Large intestine (tissue), 3 donors: ENCODE data around the gene STRIP2. TPM values are rescaled to one million over a fixed set of nuclear protein-coding genes. Genes with fewer than 3 reads are reported as not detected.

Source experiments
- DNase-seq, 2 donors: peaks; one replicate each; pipeline versions ENCODE4 v3.0.0 to v3.0.0-alpha.2; 2013
- H3K27ac ChIP-seq: one replicate; pipeline ENCODE4 v1.5.1; 2013; ENCODE audit warnings: low read length
- H3K27me3 ChIP-seq: 2 replicates; pipeline ENCODE4 v1.6.1; 2013; ENCODE audit warnings: low read length; ENCODE audit not compliant: control insufficient read depth, insufficient read depth
- H3K36me3 ChIP-seq: 2 replicates; pipeline ENCODE4 v1.6.1; 2013; ENCODE audit warnings: low read length; ENCODE audit not compliant: control insufficient read depth, insufficient read depth
- H3K4me1 ChIP-seq: one replicate; pipeline ENCODE4 v1.6.1; 2013; ENCODE audit warnings: low read length; ENCODE audit not compliant: control insufficient read depth, insufficient read depth
- H3K4me3 ChIP-seq: one replicate; pipeline ENCODE4 v1.5.1; 2013; ENCODE audit warnings: low read length
- H3K9me3 ChIP-seq: one replicate; pipeline ENCODE4 v1.6.1; 2013; ENCODE audit warnings: mild to moderate bottlenecking, low read depth, low read length, moderate library complexity; ENCODE audit not compliant: control insufficient read depth
- WGBS: methylation state at CpG from one replicate; pipeline ENCODE4 v1.1.5; 2013; ENCODE audit warnings: low lambda C conversion rate; ENCODE audit not compliant: insufficient coverage; 5-methylcytosine and 5-hydroxymethylcytosine counted together
- polyA plus RNA-seq: library from polyadenylated mRNA; unstranded; fragments of 120-200 nt; gene quantifications from one replicate; pipeline ENCODE4 v1.2.1, GENCODE V29; 2013

The STRIP2 gene
- polyA plus RNA-seq, 1 donor, result 2.0 TPM

DNA sequence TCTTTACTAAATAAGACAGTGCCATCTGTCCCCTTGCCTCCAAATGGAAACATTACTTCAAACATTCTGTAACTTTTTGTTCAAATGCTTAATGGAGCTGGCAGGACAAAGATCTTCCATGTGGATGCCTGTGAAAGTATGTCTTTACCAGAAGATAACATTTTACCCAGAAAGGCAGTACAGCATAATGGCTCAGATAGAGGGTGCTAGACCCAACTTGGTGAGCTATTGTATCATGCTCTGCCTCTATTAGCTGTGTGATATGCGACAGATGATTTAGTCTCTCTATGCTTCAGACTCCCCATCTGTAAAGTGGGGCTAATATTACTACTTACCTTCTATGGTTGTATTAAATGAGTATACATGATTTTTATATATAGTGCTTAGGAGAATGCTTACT is 59.3 kb downstream of the STRIP2 start:
- H3K27me3 ChIP-seq, result no peaks in the 10 kb centered on the region
- no peaks in the 10 kb centered on the region for H3K9me3 ChIP-seq
- H3K4me3 ChIP-seq, result no peak overlapping the region
- H3K4me1 ChIP-seq, result no peaks in the 10 kb centered on the region
- H3K36me3 ChIP-seq, result no peaks in the 10 kb centered on the region
- H3K27ac ChIP-seq, result no peak overlapping the region
- no peak for DNase-seq
- no CpG with 5 or more reads among the region's 1 CpG for WGBS

DNA sequence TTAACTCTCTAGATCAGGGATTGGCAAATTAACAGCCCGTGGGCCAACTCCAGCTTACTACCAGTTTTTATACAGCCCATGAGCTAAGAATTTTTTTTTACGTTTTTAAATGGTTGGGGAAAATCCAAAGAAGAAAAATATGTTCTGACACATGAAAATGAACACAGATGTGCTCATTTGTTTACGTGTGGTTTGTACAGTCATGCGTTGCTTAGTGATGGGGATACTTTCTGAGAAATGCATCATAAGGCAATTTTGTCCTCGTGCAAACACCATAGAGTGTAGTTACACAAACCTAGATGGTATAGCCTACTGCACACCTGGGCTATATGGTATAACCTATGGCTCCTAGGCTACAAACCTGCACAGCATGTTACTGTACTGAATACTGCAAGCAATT is 59.8 kb downstream of the STRIP2 start:
- no peaks in the 10 kb centered on the region for H3K9me3 ChIP-seq
- no peak overlapping the region for H3K27ac ChIP-seq
- H3K36me3 ChIP-seq, result no peaks in the 10 kb centered on the region
- H3K4me1 ChIP-seq, result no peaks in the 10 kb centered on the region
- H3K27me3 ChIP-seq, result no peaks in the 10 kb centered on the region
- WGBS, result 80% methylated on average over 1 of the region's 5 CpGs
- H3K4me3 ChIP-seq, result no peak overlapping the region
- DNase-seq, result peak in 1 of 2 donors; percentile 17

DNA sequence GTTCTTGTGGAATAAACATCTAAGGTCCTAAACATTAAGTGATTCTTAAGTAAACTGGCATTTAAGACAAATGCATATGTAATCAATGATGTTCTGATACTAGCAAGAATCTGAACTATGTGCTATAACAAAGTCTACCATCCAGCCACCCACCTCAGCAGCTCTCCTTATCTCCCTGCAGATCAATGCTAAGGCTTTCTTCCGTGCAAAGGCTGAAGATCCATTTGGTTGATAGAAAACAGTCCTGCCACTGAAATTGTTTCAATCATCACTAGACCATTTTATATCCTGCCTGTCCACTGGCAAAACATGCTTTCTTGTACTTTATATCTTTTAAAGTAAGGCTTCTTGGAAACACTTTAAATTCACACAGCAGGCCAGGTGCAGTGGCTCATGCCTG is 61.8 kb downstream of the STRIP2 start:
- H3K27me3 ChIP-seq, result peaks cover 3% of the 10 kb centered on the region
- DNase-seq, result no peak
- H3K4me3 ChIP-seq, result no peak overlapping the region
- H3K4me1 ChIP-seq, result no peaks in the 10 kb centered on the region
- 0% methylated on average over 1 of the region's 1 CpG for WGBS
- H3K27ac ChIP-seq, result no peak overlapping the region
- H3K36me3 ChIP-seq, result no peaks in the 10 kb centered on the region
- H3K9me3 ChIP-seq, result no peaks in the 10 kb centered on the region

DNA sequence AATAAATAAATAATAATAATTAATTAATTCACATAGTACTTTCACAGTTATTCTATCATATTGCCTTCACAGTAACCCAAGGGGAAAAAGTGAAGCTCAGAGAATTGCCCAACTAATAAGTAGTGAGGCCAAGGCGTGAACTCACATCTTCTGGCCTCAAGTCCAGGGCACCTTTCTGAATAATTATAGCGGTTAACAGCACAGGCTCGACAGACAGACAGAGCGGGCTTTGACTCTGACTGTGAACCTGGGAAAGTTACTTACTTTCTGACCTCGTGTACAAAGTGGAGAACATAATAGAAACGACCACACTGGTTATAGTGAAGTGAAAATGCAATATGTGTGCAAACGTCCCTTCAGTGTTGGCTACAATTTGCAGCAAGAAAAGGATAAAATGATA is 62.4 kb downstream of the STRIP2 start:
- WGBS, result 94% methylated on average over 2 of the region's 7 CpGs
- Histone ChIP-seq H3K27me3 (peaks cover 5% of the 10 kb centered on the region), H3K36me3 (no peaks in the 10 kb centered on the region), H3K4me3 (no peak overlapping the region), H3K9me3 (no peaks in the 10 kb centered on the region), H3K27ac (no peak overlapping the region), H3K4me1 (no peaks in the 10 kb centered on the region)
- DNase-seq, result no peak

DNA sequence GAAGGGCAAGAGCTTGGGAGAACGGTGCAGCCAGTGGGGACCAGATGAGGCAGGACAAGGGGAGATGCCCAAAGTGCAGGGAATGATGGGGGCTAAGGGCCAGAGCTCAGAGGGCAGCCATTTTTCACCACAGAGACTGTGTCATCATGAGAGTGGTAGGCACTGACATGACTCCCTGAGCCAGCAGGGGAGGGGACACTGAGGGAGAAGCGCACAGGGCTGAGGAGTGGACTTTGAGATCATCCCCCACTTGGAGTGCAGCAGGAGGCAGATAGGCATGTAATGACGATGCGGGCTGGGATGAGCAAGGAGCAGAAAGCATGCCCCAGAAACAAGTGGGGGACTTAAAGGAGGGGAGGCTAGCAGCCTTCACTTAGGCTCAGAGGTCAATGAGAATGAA is 62.9 kb downstream of the STRIP2 start:
- Histone ChIP-seq H3K4me1 (no peaks in the 10 kb centered on the region), H3K27me3 (peaks cover 5% of the 10 kb centered on the region), H3K9me3 (no peaks in the 10 kb centered on the region), H3K36me3 (no peaks in the 10 kb centered on the region), H3K27ac (no peak overlapping the region), H3K4me3 (no peak overlapping the region)
- WGBS, result no CpG with 5 or more reads among the region's 4 CpGs
- peak; percentile 37 to 54 for DNase-seq

DNA sequence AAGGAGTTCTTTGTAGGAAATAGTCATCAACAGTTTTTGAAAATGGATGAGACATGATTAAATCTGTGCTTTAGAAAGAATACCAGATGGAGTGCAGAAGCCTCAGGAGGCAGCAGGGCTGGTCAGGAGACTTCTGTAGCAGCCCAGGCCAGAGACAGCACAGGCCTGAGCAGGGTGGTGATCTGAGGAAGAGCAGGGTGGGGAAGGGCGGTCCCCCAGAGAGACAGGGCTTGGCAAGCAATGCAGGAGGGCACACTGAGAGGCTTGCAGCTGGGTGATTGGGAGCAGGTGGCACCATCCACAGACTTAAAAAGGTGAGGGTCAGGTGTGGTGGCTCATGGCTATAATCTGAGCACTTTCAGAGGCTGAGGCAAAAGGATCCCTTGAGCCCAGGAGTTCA is 63.8 kb downstream of the STRIP2 start:
- Histone ChIP-seq H3K27ac (no peak overlapping the region), H3K27me3 (peaks cover 10% of the 10 kb centered on the region), H3K9me3 (peaks cover 5% of the 10 kb centered on the region), H3K4me1 (peaks cover 2% of the 10 kb centered on the region), H3K36me3 (no peaks in the 10 kb centered on the region), H3K4me3 (no peak overlapping the region)
- DNase-seq, result no peak
- WGBS, result no CpG with 5 or more reads among the region's 1 CpG

DNA sequence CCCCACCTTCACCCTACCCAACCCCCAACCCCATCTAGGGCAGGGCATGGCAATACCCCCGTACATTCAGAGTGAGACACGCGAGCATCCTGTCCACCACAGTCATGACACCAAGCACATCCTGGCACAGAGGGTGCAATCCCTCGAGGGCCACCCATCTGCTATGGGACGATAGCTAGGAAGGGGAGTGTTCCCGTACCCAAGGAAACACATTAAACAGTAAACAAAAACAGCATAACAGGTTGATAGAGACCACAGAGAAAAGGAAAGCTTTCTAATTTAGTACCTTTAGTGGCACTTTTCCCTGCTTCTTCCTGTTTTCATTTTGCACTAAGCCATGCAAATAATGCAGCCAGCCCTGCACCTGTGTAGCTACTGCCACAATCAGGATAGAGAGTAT is 65.8 kb downstream of the STRIP2 start:
- no peak for DNase-seq
- H3K9me3 ChIP-seq, result peaks cover 6% of the 10 kb centered on the region
- H3K4me3 ChIP-seq, result no peak overlapping the region
- no peak overlapping the region for H3K27ac ChIP-seq
- H3K27me3 ChIP-seq, result peaks cover 22% of the 10 kb centered on the region
- H3K36me3 ChIP-seq, result no peaks in the 10 kb centered on the region
- peaks cover 5% of the 10 kb centered on the region for H3K4me1 ChIP-seq
- WGBS, result 100% methylated on average over 1 of the region's 6 CpGs

DNA sequence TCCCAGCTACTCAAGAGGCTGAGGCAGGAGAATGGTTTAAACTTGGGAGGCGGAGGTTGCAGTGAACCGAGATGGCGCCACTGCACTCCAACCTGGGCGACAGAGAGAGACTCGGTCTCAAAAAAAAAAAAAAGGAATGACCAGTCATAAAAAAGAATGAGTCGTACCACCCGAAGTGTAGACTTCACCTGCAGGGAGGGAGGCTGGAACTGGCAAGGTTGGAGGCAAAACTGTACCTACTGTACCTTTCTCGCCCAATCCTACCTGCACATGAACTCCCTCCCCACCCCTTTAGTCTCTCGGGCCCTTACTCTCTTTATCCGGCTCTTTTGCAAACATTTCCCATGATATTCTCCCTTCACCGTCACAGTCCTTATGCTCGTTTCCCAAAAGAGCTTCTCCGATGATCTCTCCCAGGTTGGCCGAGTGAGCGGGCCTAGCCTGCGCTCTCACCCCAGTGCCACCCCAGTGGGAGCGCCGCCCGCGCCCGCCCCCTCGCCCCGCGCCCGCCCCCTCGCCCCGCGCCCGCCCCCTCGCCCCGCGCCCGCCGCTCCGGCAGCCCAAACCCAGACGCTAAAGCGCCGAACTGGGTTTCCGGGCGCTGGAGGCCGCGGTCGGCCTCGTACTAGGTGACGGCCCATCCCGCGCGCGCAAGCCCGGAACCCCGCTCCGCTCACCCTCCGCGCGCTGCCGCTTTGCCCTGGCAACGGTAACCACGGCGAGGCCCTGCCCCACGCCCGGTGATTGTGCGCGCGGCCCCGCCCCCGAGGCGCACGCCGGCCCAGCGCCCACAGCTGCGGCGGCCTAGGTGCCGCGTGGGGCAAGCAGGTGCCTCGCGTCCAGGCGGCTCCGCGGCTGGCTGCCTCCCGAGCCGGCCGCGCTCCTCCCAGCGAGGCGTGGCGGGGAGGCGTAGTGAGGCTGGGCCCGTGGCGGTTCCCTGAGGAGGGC is 67.8 kb downstream of the STRIP2 start, which contains the start of gene SMKR1:
Gene SMKR1 (plus strand): TSS at position 772 of the 948 bp plus-strand sequence. CDS start 294 bp downstream, outside the sequence.
- 0% methylated on average over 2 of the region's 89 CpGs for WGBS
- Histone ChIP-seq H3K4me1 (peaks cover 5% of the 10 kb centered on the region), H3K27me3 (peaks cover 25% of the 10 kb centered on the region), H3K4me3 (peak within 1 kb of the TSS; percentile 37), H3K9me3 (peaks cover 6% of the 10 kb centered on the region), H3K36me3 (no peaks in the 10 kb centered on the region), H3K27ac (no peak within 1 kb of the TSS)
- DNase-seq, result peak; percentile 76 to 78

DNA sequence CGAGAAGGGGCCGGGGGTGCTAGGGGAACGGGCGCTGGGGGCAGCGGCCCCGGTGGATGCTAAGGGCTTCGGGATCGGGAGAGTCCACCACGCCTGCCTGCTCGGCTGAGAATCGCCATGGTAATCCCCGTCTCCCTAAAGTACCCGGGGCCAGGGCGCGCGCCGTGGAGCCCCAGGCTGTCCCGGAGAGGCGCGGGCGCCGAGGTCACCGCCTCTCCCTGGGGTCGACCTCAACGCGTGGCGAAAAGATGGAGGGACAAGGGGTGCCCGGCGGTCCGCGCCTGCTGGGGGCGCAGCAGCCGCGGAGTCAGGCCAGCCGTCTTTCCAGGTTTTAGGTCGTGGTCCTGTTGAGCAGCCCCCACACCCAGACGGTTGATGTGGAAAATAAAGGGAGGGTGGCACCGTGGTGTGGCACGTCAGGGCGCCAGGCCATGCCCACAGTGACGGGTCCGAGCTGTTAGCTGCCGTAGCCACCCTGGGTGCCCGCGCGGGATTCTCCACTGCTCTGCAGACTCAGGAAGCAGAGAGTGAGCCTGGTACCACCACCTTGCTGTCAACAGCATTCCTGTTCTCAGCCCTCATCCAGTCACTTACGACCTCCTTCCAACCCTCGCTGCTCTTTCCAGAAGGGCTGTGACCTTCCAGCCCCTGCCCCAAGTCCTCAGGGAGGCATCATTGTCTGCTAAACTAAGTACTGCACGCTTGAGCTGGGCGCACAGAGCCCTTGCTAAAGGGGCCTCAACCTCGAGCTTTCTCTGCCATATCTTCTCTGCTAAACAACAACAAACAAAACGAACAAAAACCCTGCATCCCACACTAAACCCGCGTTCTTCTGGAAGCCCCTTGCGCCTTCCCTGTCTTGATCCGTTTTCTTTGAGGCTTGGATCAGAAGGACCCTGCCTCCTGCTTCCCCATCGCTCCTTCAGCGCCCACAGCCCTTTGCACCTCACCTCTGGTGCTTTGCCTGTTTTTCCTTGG is 68.8 kb downstream of the STRIP2 start:
- WGBS, result 20% methylated on average over 5 of the region's 58 CpGs
- DNase-seq, result no peak
- Histone ChIP-seq H3K27ac (no peak overlapping the region), H3K36me3 (no peaks in the 10 kb centered on the region), H3K4me1 (peaks cover 5% of the 10 kb centered on the region), H3K27me3 (peaks cover 25% of the 10 kb centered on the region), H3K4me3 (peak overlapping the region; percentile 37), H3K9me3 (peaks cover 6% of the 10 kb centered on the region)

DNA sequence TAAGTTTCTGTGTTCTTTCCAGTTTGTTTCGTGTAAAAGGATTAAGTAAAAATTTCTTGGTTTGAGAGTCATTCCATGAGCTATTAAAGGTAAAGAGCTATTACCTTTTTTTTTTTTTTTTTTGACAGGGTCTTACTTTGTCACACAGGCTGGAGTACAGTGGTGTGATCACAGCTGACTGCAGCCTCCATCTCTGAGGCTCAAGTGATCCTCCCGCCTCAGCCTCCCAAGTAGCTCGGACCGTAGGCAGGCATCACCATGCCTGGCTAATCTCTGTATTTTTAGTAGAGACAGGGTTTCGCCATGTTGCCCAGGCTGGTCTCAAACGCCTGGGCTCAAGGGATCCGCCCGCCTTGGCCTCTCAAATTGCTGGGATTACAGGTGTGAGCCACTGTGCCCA is 69.5 kb downstream of the STRIP2 start:
- no peak for DNase-seq
- no peak overlapping the region for H3K27ac ChIP-seq

More for the DNA sequence above, 69.5 kb downstream of the STRIP2 start:
- WGBS, result no CpG with 5 or more reads among the region's 8 CpGs
- H3K27me3 ChIP-seq, result peaks cover 25% of the 10 kb centered on the region
- peaks cover 5% of the 10 kb centered on the region for H3K4me1 ChIP-seq
- no peaks in the 10 kb centered on the region for H3K36me3 ChIP-seq
- peaks cover 6% of the 10 kb centered on the region for H3K9me3 ChIP-seq
- H3K4me3 ChIP-seq, result no peak overlapping the region
